ENCODE data around the gene SCAPER. TPM values are rescaled to one million over a fixed set of nuclear protein-coding genes. Genes with fewer than 3 reads are reported as not detected.
A peak's percentile ranks its signal among the peaks of the same experiment; 100 is the strongest.
"Not testable (repeated sequence)": the region's sequence is repeated elsewhere in the genome, so short reads cannot be mapped to it uniquely, and the experiment has no call there.

SCAPER gene
- total RNA-seq, 1 donor from 2014 or later = 22.8 TPM

DNA sequence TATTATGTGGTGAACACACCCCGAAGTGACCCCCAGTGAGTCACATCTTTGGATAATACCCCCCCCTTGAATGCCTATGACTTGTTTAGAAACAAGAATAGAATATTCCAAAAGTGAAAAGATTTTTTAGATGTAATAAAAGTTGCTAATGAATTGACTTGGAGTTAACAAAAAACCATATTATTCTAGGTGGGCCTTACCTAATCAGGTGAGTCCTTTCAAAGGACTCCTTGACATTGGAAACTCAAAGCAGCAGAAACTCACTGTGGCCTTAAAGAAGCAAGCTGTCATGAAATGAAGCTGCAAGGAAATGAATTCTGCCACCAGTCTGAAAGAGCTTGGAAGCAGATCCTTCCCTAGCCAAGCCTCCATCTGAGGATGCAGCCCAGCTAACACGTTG, 579.4 kb downstream of the SCAPER start:
- Mint-ChIP-seq H3K4me1 (ENCODE audit: low read depth) (no peaks in the 10 kb centered on the region), H3K27ac (no peak overlapping the region), H3K27me3 (ENCODE audit: low read depth) (peaks cover 46% of the 10 kb centered on the region), H3K4me3 (ENCODE audit: low read depth) (no peak overlapping the region), H3K36me3 (ENCODE audit: low read depth) (no peaks in the 10 kb centered on the region), H3K9me3 (no peaks in the 10 kb centered on the region)
- intact Hi-C loops (cut with micrococcal nuclease) = no loop called here
- no peak for DNase-seq (ENCODE audit: low spot score)

DNA sequence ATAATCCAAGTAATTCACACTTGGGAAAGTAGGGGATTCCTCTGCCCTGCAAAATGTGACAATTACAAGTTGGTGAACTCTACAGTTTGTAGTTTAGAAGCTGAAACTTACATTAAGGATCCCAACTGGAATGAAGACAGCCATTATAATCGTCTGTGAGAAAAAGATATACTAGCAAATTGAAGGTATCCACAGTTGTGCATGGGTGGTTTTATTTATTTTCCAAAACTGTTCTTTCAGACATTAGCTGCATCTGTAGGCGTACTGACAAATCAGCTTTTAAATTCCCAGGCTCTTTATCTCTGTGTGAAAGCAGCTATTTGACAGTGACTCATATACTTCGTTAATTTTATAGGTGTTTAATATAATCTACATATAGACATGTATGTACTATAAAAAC, 581.1 kb downstream of the SCAPER start:
- Mint-ChIP-seq H3K36me3 (ENCODE audit: low read depth) (no peaks in the 10 kb centered on the region), H3K27me3 (ENCODE audit: low read depth) (peaks cover 35% of the 10 kb centered on the region), H3K4me3 (ENCODE audit: low read depth) (no peak overlapping the region), H3K4me1 (ENCODE audit: low read depth) (peaks cover 1% of the 10 kb centered on the region), H3K27ac (no peak overlapping the region), H3K9me3 (no peaks in the 10 kb centered on the region)
- no peak for DNase-seq (ENCODE audit: low spot score)
- intact Hi-C loops (cut with micrococcal nuclease) = no loop called here

DNA sequence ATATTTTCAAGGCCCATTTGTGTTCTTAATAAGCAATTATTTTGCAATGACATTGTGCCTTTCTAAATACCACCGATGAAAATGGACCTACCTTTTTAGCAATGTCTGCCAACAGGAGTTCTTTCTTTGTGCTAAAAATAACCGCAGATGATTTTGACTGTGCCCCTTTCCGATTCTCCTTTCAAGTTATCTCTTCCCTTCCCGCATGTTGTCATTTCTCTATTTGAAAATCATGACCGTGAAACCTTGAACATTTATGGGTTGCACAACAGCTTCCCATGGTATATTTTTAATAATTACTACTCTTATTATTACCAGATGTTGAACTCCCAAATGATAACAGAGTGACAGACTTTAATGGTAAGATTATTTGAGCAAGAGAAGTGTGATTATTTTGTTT, 583.5 kb downstream of the SCAPER start:
- intact Hi-C loops (cut with micrococcal nuclease) = no loop called here
- Mint-ChIP-seq H3K9me3 (no peaks in the 10 kb centered on the region), H3K27ac (no peak overlapping the region), H3K4me3 (ENCODE audit: low read depth) (no peak overlapping the region), H3K27me3 (ENCODE audit: low read depth) (peaks cover 24% of the 10 kb centered on the region), H3K4me1 (ENCODE audit: low read depth) (peaks cover 1% of the 10 kb centered on the region), H3K36me3 (ENCODE audit: low read depth) (no peaks in the 10 kb centered on the region)
- DNase-seq (ENCODE audit: low spot score) = no peak

DNA sequence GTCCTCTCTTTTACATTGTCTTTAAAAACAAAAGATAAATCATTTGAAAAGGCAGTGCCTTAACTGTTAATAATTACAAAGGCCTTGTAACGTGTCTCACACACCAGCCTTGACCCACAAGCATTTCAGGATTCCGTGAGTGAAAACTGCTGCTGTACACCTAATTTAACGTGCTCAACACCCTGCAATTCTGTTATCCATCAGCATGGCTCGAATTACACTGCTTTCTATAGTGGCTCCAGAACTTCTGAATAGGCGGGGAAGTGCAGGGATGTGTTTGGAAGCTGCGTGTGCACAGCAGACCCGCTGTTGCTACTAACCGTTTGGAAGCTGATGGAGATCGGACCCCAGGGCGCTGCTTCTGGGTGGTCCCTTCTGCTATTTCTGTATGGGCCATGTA, 584.0 kb downstream of the SCAPER start:
- Mint-ChIP-seq H3K27ac (no peak overlapping the region), H3K9me3 (no peaks in the 10 kb centered on the region), H3K4me1 (ENCODE audit: low read depth) (peaks cover 1% of the 10 kb centered on the region), H3K27me3 (ENCODE audit: low read depth) (peaks cover 22% of the 10 kb centered on the region), H3K4me3 (ENCODE audit: low read depth) (no peak overlapping the region), H3K36me3 (ENCODE audit: low read depth) (no peaks in the 10 kb centered on the region)
- DNase-seq (ENCODE audit: low spot score) = no peak
- intact Hi-C loops (cut with micrococcal nuclease) = no loop called here

DNA sequence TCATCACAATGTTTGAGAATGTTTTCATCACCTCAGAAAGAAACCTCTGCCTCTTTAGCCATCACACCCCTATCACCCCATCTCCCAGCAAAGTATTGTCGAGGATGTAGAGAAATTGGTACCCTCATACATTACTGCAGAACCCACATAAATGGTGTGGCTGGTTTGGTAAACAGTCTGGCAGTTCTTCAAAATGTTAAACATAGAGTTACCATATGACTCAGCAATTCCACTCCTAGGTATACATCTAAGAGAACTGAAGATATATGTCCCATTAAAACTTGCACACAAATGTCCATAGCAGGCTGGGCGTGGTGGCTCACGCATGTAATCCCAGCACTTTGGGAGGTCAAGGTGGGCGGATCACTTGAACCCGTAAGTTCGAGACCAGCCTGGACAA, 585.1 kb downstream of the SCAPER start:
- Mint-ChIP-seq H3K27ac (no peak overlapping the region), H3K27me3 (ENCODE audit: low read depth) (peaks cover 16% of the 10 kb centered on the region), H3K36me3 (ENCODE audit: low read depth) (no peaks in the 10 kb centered on the region), H3K4me1 (ENCODE audit: low read depth) (peaks cover 1% of the 10 kb centered on the region), H3K4me3 (ENCODE audit: low read depth) (no peak overlapping the region), H3K9me3 (no peaks in the 10 kb centered on the region)
- intact Hi-C loops (cut with micrococcal nuclease) = no loop called here
- no peak for DNase-seq (ENCODE audit: low spot score)

DNA sequence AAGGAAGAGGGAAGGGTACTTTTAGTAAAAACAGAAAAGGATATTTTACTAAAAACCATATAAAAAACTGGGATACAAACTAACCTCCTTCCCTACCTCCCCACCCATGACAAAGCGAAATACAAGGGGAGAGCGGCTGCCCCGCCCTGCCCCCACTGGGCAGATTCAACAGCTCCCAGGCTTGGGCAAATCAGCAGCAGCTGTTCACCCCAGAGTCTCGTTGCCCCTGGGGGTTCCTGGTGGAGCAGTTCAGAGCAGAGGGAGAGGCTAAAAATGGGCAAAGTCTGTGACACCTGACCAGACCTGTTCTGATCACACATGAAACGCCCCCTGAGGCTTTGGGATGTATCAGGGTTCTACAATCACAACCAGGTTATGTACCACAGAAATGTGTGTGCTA, 591.4 kb downstream of the SCAPER start:
- Mint-ChIP-seq H3K4me1 (ENCODE audit: low read depth) (peaks cover 15% of the 10 kb centered on the region), H3K9me3 (no peaks in the 10 kb centered on the region)
- intact Hi-C loops (cut with micrococcal nuclease) = no loop called here

DNA sequence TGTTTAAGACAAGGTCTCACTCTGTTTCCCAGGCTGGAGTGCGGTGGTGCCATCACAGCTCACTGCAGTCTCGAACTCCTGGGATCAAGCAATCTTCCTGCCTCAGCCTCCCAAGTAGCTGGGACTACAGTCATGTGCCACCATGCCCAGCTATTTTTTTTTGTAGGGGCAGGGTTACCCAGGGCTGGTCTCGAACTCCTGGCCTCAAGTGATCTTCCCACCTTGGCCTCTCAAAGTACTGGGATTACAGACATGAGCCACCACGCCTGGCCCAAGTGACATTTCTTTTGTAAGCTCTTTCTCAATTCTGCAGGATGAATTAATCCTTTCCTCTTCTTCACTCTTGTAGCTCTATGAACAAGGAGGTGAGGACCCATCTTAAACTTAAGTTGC, 592.0 kb downstream of the SCAPER start:
- DNase-seq (ENCODE audit: low spot score); intact Hi-C loops (cut with micrococcal nuclease); H3K27me3 Mint-ChIP-seq (ENCODE audit: low read depth); H3K27ac Mint-ChIP-seq; H3K9me3 Mint-ChIP-seq; H3K4me3 Mint-ChIP-seq (ENCODE audit: low read depth): not testable (repeated sequence)
- Mint-ChIP-seq H3K36me3 (ENCODE audit: low read depth) (peaks cover 16% of the 10 kb centered on the region), H3K4me1 (ENCODE audit: low read depth) (peaks cover 20% of the 10 kb centered on the region)

More for the DNA sequence above, 591.4 kb downstream of the SCAPER start:
- Mint-ChIP-seq H3K4me3 (ENCODE audit: low read depth) (no peak overlapping the region), H3K27ac (no peak overlapping the region), H3K27me3 (ENCODE audit: low read depth) (no peaks in the 10 kb centered on the region), H3K36me3 (ENCODE audit: low read depth) (peaks cover 11% of the 10 kb centered on the region)
- no peak for DNase-seq (ENCODE audit: low spot score)

DNA sequence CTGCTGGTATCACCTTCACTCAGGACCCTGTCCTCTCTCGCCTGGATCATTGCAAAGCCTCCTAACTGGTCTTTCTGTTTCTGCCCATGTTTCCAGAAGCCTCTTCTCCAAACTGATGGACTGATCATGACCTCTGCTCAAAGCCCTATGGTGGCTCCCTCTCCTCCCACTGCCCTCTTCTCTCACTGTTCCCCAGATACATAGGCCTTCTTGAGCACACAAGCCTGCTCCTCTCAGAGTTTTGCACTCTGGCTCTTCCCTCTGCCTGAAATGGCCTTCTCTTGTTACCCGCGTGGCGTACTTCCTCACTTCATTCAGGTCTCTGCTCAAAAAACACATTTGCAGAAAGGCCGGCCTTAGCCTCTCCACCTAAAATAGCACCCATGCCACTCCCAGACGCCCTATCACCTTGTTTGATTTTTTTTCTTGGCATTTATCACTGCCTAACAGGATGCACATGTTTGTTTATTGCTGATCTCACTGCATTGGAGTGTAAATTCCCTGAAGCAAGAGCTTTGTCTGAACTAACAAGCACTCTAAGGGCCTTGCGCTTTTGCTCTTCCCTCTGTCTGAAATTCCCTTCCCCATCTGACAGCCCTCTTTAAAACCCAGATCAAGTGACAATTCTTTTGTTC, 592.5 kb downstream of the SCAPER start:
- Mint-ChIP-seq H3K4me1 (ENCODE audit: low read depth) (peaks cover 20% of the 10 kb centered on the region), H3K36me3 (ENCODE audit: low read depth) (peaks cover 18% of the 10 kb centered on the region), H3K4me3 (ENCODE audit: low read depth) (peak overlapping the region; percentile 51), H3K27me3 (ENCODE audit: low read depth) (no peaks in the 10 kb centered on the region), H3K9me3 (no peaks in the 10 kb centered on the region), H3K27ac (no peak overlapping the region)
- DNase-seq (ENCODE audit: low spot score) = no peak
- intact Hi-C loops (cut with micrococcal nuclease) = no loop called here

DNA sequence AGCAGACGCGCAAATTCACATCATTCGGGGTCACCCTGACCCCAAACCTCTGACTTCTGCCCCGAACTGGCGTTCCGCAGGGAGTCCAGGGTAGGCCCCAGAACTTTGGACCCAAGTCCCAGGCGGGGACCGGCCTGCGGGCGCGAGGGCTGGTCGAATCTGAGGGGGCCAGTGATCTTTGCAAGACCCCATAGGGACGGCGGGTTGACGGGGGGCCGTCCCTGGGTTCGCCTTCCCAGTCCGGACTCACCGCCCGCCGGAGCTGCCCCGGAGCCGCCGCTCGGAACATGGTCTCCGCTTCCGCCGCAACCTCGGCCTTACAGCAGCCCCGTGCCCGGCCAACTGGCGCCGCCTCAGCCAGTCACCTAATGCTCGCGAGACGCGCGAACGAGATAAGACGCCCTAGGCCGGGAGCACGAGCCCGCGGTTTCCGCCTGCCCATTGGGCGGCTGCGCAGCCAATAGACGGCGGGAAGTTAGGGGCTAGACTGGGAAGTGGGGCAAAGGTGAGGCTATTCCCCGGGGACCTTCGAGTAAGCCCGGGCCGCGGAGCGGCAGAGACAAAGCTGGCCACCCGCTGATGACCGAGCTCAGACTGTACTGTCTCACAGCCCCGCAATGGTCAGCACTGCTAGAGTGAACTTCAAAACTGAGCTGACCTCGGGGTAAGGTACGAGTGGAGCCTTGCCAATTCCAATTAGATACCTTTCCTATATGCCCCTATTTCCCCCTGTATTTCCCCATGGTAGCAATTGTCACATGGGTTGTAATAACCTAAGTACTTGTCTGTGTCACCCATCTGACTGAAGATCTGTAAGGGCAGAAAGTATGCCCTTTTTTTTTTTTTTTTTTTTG, 593.8 kb downstream of the SCAPER start, which contains the start of gene ETFA:
Gene ETFA (minus strand): TSS at position 370 of the 854 bp plus-strand sequence. CDS start 81 bp downstream, at position 289.
- Mint-ChIP-seq H3K27ac (peak within 1 kb of the TSS; percentile 75), H3K4me3 (ENCODE audit: low read depth) (peak within 1 kb of the TSS; percentile 84), H3K36me3 (ENCODE audit: low read depth) (peaks cover 22% of the 10 kb centered on the region), H3K27me3 (ENCODE audit: low read depth) (no peaks in the 10 kb centered on the region), H3K9me3 (no peaks in the 10 kb centered on the region), H3K4me1 (ENCODE audit: low read depth) (peaks cover 23% of the 10 kb centered on the region)
- intact Hi-C loops (cut with micrococcal nuclease) = loop anchor here (2.0 kb wide), 1 partner anchor 25 kb away; the partner anchor contains the start of gene ISL2
- DNase-seq (ENCODE audit: low spot score) = peak; percentile 90

DNA sequence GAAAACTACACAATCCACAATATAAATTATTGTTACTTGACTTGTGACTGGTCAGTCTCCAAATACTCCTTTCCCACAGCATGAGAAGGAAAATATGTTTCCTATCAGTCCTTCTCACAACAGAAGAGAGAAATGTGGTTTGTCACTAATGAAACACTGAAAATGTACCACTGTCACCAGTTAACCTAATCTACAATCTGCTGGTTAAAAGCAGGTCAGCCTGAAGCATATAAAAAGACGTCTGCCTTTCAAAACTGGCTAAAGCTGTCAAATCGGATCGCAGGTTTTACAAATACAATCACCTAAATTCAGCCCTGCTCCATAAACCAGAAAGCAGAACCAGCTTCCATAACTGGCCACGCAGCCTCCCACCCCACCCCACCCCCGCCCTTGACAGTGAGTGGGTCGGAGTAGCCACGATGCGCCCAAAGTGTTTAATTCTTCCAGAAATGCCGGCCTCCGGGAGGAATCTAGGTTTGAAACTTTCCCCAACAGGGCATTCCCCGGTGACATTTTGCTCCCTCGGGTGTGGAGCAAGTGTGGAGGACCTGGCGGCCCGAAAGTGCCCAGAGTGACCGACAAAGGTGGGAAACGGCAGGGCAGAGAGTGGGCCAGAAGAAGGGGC, 594.6 kb downstream of the SCAPER start:
- intact Hi-C loops (cut with micrococcal nuclease) = loop anchor here (2.0 kb wide), 1 partner anchor 26 kb away; the partner anchor contains the start of gene ISL2
- Mint-ChIP-seq H3K9me3 (no peaks in the 10 kb centered on the region), H3K4me1 (ENCODE audit: low read depth) (peaks cover 25% of the 10 kb centered on the region), H3K27me3 (ENCODE audit: low read depth) (no peaks in the 10 kb centered on the region), H3K4me3 (ENCODE audit: low read depth) (peak overlapping the region; percentile 84), H3K27ac (peak overlapping the region; percentile 75), H3K36me3 (ENCODE audit: low read depth) (peaks cover 24% of the 10 kb centered on the region)
- no peak for DNase-seq (ENCODE audit: low spot score)

DNA sequence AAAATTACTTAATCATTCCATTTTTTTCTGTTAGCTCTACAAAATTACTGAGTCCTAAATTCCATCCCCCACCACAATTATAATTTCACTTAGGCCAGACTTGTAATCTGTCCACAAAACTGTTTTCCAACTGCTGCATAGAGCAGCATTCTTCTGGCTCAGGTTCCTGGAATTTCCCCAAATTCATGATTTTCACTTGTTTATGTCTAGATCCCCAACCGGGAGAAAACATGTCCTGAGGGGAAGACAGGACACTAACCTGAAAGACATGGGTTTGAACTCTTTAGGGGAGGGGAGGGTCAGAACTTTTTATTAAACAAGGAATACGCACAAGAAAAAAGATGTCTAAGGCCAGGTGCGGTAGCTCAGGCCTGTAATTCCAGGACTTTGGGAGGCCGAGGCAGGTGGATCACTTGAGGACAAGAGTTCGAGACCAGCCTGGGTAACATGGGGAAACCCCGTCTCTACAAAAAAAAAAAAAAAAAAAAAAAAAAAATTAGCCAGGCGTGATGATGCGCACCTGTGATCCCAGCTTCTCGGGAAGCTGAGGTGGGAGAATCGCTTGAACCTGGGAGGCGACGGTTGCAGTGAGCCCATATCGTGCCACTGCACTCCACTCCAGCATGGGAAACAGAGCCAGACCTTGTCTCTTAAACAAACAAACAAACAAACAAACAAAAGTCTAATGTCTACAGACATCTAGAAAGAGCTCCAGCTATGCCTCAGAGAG, 595.4 kb downstream of the SCAPER start:
- intact Hi-C loops (cut with micrococcal nuclease) = loop anchor here (2.0 kb wide), 1 partner anchor 27 kb away; the partner anchor contains the start of gene ISL2
- H3K36me3 Mint-ChIP-seq (ENCODE audit: low read depth) = peaks cover 29% of the 10 kb centered on the region
- no peak for DNase-seq (ENCODE audit: low spot score)
- H3K27ac Mint-ChIP-seq = no peak overlapping the region
- H3K4me3 Mint-ChIP-seq (ENCODE audit: low read depth) = peak overlapping the region; percentile 84
- no peaks in the 10 kb centered on the region for H3K27me3 Mint-ChIP-seq (ENCODE audit: low read depth)
- peaks cover 3% of the 10 kb centered on the region for H3K9me3 Mint-ChIP-seq
- peaks cover 25% of the 10 kb centered on the region for H3K4me1 Mint-ChIP-seq (ENCODE audit: low read depth)

DNA sequence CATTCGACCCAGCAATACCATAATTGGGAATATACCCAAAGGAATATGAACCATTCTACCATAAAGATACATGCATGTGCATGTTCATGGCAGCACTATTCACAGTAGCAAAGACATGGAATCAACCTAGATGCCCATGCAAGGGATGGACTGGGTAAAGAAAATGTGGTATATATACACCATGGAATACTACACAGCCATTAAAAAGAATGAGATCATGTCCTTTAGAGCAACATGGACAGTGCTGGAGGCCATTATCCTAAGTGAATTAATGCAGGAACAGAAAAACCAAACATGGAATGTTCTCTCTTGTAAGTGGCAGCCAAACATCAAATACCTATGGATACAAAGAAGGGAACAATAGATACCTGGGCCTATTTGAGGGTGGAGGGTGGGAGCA, 601.2 kb downstream of the SCAPER start:
- DNase-seq (ENCODE audit: low spot score) = no peak
- Mint-ChIP-seq H3K4me1 (ENCODE audit: low read depth) (peaks cover 12% of the 10 kb centered on the region), H3K36me3 (ENCODE audit: low read depth) (peaks cover 30% of the 10 kb centered on the region), H3K27ac (no peak overlapping the region), H3K4me3 (ENCODE audit: low read depth) (no peak overlapping the region), H3K27me3 (ENCODE audit: low read depth) (no peaks in the 10 kb centered on the region), H3K9me3 (peaks cover 3% of the 10 kb centered on the region)
- intact Hi-C loops (cut with micrococcal nuclease) = no loop called here
